HG03064 (cell line): ENCODE data around the gene LRRTM3.

Experiments
- ATAC-seq: cut with Tn5 transposase; IDR thresholded peaks from one replicate; pipeline ENCODE4 v1.9.1; 2021; ENCODE audit warnings: low read depth; ENCODE audit not compliant: unreplicated experiment

LRRTM3 gene

DNA sequence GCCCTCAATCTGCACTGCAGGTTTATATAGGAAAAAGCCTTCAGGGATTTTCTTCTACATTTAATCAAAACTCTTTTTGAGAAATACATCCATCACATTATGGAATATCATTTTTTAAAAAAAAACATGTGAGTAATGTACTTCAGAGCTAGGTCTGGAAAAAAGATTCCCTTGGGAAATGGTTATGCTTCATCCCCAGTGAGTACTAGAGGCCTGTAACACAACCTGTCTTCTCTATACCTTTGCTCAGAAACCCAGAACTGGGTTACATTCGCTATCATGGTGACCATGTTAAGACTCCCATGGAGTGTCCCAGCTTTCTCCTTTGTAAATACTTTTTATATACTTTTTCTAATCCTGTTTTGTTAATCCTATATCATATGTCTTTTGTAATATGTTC lies 186.9 kb downstream of the LRRTM3 start:
- ATAC-seq, result no peak

DNA sequence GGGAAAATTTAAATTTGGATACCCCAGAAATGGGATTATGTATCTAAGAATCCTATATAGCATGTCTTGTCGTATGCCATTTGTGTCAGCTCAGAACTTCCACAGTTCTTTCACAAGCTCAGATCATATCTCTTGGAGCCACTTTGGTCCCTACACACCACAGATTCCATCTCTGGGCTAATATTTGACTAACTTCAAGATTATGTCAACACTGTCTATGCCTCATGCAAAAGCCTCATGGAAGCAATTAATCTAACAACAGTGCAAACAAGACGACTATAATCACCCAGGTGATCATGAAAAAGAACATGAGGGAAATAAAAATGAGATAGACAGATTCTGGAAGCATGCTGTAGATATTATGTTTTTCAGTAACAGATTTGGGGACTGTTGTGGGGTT lies 189.1 kb downstream of the LRRTM3 start:
- no peak for ATAC-seq

DNA sequence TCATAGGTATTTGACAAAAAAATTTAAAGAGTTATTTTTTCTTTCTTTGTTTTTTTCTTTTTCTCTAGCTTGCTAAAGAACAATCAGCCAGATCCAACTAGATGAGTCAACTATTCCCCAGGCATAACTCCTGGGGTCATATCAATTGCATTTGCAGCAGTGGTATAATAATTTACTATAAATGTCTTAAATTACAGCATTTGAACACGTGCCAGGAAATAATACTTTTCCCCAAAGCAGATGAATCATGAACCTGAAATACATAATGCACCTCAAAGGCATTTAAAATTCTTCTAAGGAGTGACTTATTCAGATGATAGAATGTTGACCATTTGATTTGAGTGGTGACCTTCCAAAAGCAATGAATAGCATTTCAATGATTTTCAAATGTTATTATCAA lies 190.1 kb downstream of the LRRTM3 start:
- no peak for ATAC-seq

DNA sequence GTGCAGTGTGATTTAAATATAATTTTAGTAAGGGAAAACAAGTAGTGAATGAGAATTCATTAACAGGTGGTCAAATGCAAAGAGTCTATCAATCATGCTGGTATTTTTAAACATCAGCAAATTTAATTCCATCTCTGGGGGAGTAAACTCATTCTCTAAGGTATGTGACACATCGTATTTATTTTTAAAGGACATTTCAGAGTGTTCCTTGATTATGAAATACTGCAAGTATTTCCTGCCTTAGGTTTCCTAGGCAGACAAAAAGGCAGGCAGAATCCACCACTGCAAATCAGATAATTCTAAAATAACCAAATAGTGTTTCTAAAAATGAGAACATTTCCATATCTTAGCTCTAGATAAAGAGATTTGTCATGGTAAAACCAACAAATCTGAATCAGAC lies 193.8 kb downstream of the LRRTM3 start:
- no peak for ATAC-seq

DNA sequence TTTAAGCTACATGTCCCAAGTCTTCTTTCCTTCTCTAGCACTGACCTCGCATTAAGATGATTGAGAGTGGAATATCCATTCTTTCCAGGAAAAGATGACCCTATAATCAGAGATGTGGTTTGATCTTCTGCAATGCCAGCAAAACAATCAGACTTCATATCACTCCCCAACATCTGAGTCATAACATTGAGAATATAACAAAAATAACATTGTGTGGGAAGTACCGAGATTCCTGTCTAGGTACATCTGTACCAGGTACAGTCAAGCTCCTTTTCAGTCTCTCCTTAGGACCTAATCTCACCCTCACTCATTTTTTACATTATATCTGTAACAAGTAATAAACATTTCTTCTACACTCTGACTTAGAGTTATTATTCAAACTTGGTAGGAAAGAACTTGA lies 201.6 kb downstream of the LRRTM3 start:
- no peak for ATAC-seq

DNA sequence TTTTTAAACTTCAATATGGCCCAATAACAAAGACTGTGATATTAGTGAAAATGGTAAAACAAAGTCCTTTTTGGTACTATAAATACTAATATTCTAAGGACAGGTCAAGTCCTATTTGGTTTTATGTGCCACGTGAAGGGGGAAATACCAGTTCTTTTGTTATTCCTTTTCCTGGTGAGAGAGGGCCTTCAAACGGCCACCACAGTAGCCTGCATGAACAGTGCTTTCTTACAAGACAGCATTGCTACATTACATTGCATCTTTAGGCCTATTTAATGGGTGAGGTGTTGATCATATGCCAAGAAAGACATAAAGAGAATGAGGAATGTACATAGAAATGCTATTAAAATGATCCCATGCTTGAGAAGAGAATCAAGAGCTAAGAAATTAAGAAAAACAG lies 214.8 kb downstream of the LRRTM3 start:
- ATAC-seq, result no peak

DNA sequence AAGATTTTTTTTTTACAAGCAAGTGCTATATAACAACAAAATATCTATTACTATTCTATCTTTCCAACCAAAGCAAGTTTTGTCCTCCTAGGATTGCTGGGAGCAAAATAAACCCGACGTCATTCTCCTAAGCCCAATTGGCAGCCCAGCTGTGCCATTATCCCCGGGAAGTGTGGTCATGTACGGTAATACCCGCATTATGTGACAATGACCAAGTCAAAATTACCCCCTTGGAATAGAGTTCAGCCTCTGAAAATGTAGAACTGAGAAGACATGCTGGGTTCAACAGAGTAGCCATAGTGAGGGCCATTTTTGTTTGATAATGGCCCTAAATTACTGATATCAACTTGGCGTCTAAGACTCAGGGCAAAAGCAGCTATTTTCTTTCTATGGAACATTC lies 215.5 kb downstream of the LRRTM3 start:
- no peak for ATAC-seq

DNA sequence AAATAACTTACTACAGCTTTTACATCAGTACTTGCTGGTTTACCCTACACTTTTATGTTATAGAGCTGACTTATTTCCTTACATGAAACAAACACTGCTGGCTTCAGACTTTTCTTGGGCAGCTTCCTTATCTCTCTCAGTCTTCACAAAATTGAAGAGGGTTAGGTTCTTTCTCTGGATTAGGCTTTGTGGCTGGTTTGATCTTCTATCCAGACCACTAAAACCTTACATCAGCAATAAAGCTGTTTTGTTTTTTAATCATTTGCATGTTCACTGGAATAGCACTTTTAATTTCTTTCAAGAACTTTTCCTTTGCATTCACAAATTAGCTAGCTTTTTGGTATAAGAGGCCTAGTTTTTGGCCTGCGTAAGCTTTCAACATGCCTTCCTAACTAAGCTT lies 218.7 kb downstream of the LRRTM3 start:
- no peak for ATAC-seq
